Colonic mucosa (tissue), 4 donors: ENCODE results near the gene GLI3. TPM values are rescaled to one million over a fixed set of nuclear protein-coding genes. Genes with fewer than 3 reads are reported as not detected.

Experiments used
- DNase-seq: peaks from one replicate; pipeline ENCODE4 v3.0.0-alpha.2; 2020
- H3K27ac ChIP-seq: fragments of 200-600 bp; one replicate; pipeline ENCODE4 v1.8.0; 2021
- H3K27me3 ChIP-seq: fragments of 200-600 bp; one replicate; pipeline ENCODE4 v1.8.0; 2021
- H3K36me3 ChIP-seq: fragments of 200-600 bp; one replicate; pipeline ENCODE4 v1.8.0; 2021
- H3K4me1 ChIP-seq: fragments of 200-600 bp; one replicate; pipeline ENCODE4 v1.8.0; 2021; ENCODE audit warnings: mild to moderate bottlenecking
- H3K4me3 ChIP-seq: fragments of 200-600 bp; one replicate; pipeline ENCODE4 v1.8.0; 2021
- H3K9ac ChIP-seq, 2 donors: one replicate each; pipeline ENCODE4 v1.7.0; 2013; ENCODE audit warnings: control low read depth in 2 of 2, low read depth in 2 of 2, low read length in 2 of 2
- H3K9me3 ChIP-seq: fragments of 200-600 bp; one replicate; pipeline ENCODE4 v1.8.0; 2021
- CTCF ChIP-seq: fragments of 200-600 bp; IDR thresholded peaks from one replicate; pipeline ENCODE4 v1.8.0; 2022; ENCODE audit warnings: antibody characterized with exemption, mild to moderate bottlenecking
- intact Hi-C: fragments of 100-400 bp; cut with DNase I; formaldehyde crosslinking; loops from one replicate; pipeline ENCODE4 v1.14.1; 2022
- total RNA-seq, 2 donors: library from RNA; stranded (reverse); fragmentation: NEBNext Ultra II Directional in 1 of 2; extraction: Animal tissue kit (Norgen Biotek cat#: 25700) in 1 of 2; gene quantifications; one replicate each; pipeline ENCODE4 v1.2.1, GENCODE V29; 2021
- donor health status: healthy.
- donor health status: DM: no; HTN: no; CAD: no.
- donor health status: DM: no; HTN: no; CAD: no.

GLI3 gene
- total RNA-seq, 2 donors from 2014 or later: 1.8 to 8.0 TPM

- intact Hi-C loops: no loop called here
- H3K4me3 ChIP-seq: no peak overlapping the region
- TF ChIP-seq CTCF: no peak
- no peaks in the 10 kb centered on the region for H3K4me1 ChIP-seq
- no peak for DNase-seq
- H3K9ac ChIP-seq: no peak overlapping the region
- no peaks in the 10 kb centered on the region for H3K9me3 ChIP-seq
- no peaks in the 10 kb centered on the region for H3K36me3 ChIP-seq
- no peaks in the 10 kb centered on the region for H3K27me3 ChIP-seq
- H3K27ac ChIP-seq: no peak overlapping the region
Measured at GRCh38 chr7:42024537-42024936, 212.5 kb downstream of the GLI3 start.

DNA sequence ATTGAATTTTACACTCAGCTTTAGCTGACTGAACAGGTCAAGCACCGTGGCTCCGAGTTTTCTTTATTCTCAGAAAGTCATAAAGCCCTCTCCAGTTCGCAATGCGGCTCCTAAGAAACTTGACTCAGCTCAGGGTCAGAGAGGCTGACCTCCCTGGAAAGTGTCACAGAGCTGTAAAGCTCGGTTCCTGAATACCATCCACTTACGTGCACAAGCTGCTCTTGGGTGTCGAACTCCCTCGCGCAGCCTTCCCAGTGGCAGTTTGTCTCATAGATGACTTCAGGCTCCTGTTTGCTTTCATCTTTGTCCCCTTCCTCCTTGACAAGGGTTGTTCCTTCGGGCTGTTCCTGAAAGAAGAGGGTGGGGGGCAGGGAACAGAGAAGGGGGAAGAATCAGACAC lies 213.7 kb downstream of the GLI3 start:
- Histone ChIP-seq H3K4me1 (no peaks in the 10 kb centered on the region), H3K27ac (no peak overlapping the region), H3K36me3 (no peaks in the 10 kb centered on the region), H3K9me3 (no peaks in the 10 kb centered on the region), H3K4me3 (no peak overlapping the region), H3K27me3 (no peaks in the 10 kb centered on the region), H3K9ac (no peak overlapping the region)
- no peak for TF ChIP-seq CTCF
- DNase-seq: no peak
- intact Hi-C loops: no loop called here

- no peaks in the 10 kb centered on the region for H3K36me3 ChIP-seq
- H3K27ac ChIP-seq: no peak overlapping the region
- intact Hi-C loops: no loop called here
Measured at GRCh38 chr7:42022791-42023190, 214.2 kb downstream of the GLI3 start.

DNA sequence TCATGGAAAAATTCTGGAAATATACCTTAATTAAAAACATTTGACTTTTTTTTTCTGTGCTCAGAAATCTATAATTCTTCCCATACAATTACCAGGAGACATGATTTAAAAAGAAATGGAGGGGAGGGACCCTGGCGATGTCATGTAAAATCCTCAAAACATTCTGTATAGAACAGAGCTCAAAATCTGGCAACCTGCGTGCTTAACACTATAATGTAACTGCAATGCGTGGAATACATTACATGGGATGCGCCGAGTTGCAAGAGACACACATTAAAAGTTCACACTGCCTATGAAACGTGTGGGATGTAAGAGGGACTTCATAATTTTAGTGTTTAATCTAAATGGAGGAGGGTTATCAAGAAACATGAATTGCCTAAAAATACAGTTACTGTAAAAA lies 215.0 kb downstream of the GLI3 start:
- Histone ChIP-seq H3K9me3 (no peaks in the 10 kb centered on the region), H3K27me3 (no peaks in the 10 kb centered on the region), H3K4me1 (no peaks in the 10 kb centered on the region), H3K27ac (no peak overlapping the region), H3K9ac (no peak overlapping the region), H3K36me3 (no peaks in the 10 kb centered on the region), H3K4me3 (no peak overlapping the region)
- intact Hi-C loops: no loop called here
- no peak for DNase-seq
- no peak for TF ChIP-seq CTCF

More at GRCh38 chr7:42022791-42023190, 214.2 kb downstream of the GLI3 start:
- H3K9me3 ChIP-seq: no peaks in the 10 kb centered on the region
- no peak for DNase-seq
- no peaks in the 10 kb centered on the region for H3K4me1 ChIP-seq
- no peak overlapping the region for H3K4me3 ChIP-seq
- TF ChIP-seq CTCF: no peak
- no peaks in the 10 kb centered on the region for H3K27me3 ChIP-seq
- no peak overlapping the region for H3K9ac ChIP-seq

GRCh38 chr7:42021631-42022030 lies 215.4 kb downstream of the GLI3 start:
- Histone ChIP-seq H3K9me3 (no peaks in the 10 kb centered on the region), H3K4me3 (no peak overlapping the region), H3K27me3 (no peaks in the 10 kb centered on the region), H3K27ac (no peak overlapping the region), H3K36me3 (no peaks in the 10 kb centered on the region), H3K4me1 (no peaks in the 10 kb centered on the region), H3K9ac (no peak overlapping the region)
- no peak for TF ChIP-seq CTCF
- intact Hi-C loops: no loop called here
- DNase-seq: no peak

- Histone ChIP-seq H3K36me3 (no peaks in the 10 kb centered on the region), H3K4me3 (no peak overlapping the region), H3K9me3 (no peaks in the 10 kb centered on the region), H3K27me3 (no peaks in the 10 kb centered on the region), H3K9ac (no peak overlapping the region), H3K4me1 (no peaks in the 10 kb centered on the region), H3K27ac (no peak overlapping the region)
- no peak for TF ChIP-seq CTCF
- intact Hi-C loops: no loop called here
- DNase-seq: no peak
Measured at GRCh38 chr7:42020061-42020460, 216.9 kb downstream of the GLI3 start.
